SH-SY5Y (cell line): Measurements from ENCODE around the gene FGB.

Experiments
- GATA2 ChIP-seq: IDR thresholded peaks from 2 replicates; pipeline ENCODE4 v1.6.1; 2011; ENCODE audit warnings: mild to moderate bottlenecking, low read depth, low read length
- GATA3 ChIP-seq: IDR thresholded peaks from 2 replicates; pipeline ENCODE4 v1.6.1; 2011; ENCODE audit warnings: low read depth, mild to moderate bottlenecking, low read length, moderate library complexity

Gene FGB

GRCh38 chr4:154615211-154615610, 52.4 kb downstream of the FGB start:
- no peak for TF ChIP-seq GATA3
- TF ChIP-seq GATA2: no peak

- TF ChIP-seq GATA2: no peak
- no peak for TF ChIP-seq GATA3
Observed at GRCh38 chr4:154616287-154616686, 53.5 kb downstream of the FGB start.

GRCh38 chr4:154616731-154617130, 53.9 kb downstream of the FGB start:
- no peak for TF ChIP-seq GATA2
- TF ChIP-seq GATA3: no peak

GRCh38 chr4:154617820-154618317, 55.1 kb downstream of the FGB start:
- no peak for TF ChIP-seq GATA3
- TF ChIP-seq GATA2: no peak

- TF ChIP-seq GATA2 (no peak), GATA3 (no peak)
Observed at GRCh38 chr4:154618708-154619315, 56.0 kb downstream of the FGB start.

- TF ChIP-seq GATA3 (no peak), GATA2 (no peak)
Observed at GRCh38 chr4:154620111-154620510, 57.3 kb downstream of the FGB start.
